HFF-Myc (cell line): ENCODE measurements around the gene NDUFB10.

Experiments used
- DNase-seq: peaks from one replicate; pipeline ENCODE4 v3.0.0-alpha.2; 2011; ENCODE audit warnings: low read depth; ENCODE audit errors: extremely low read depth
- H3K4me3 ChIP-seq: replicated peaks from 2 replicates; pipeline ENCODE4 v1.5.1; 2011; ENCODE audit warnings: low read depth, mild to moderate bottlenecking, control low read depth, low read length
- TF ChIP-seq, protein P1 (sequence below): IDR thresholded peaks from 2 replicates; pipeline ENCODE4 v1.5.1; 2012; ENCODE audit warnings: mild to moderate bottlenecking, low read depth, low read length, control low read depth; ENCODE audit errors: missing control alignments

Gene NDUFB10

GRCh38 chr16:2001456-2002355, 42.4 kb downstream of the NDUFB10 start:
- TF ChIP-seq, protein P1, sequence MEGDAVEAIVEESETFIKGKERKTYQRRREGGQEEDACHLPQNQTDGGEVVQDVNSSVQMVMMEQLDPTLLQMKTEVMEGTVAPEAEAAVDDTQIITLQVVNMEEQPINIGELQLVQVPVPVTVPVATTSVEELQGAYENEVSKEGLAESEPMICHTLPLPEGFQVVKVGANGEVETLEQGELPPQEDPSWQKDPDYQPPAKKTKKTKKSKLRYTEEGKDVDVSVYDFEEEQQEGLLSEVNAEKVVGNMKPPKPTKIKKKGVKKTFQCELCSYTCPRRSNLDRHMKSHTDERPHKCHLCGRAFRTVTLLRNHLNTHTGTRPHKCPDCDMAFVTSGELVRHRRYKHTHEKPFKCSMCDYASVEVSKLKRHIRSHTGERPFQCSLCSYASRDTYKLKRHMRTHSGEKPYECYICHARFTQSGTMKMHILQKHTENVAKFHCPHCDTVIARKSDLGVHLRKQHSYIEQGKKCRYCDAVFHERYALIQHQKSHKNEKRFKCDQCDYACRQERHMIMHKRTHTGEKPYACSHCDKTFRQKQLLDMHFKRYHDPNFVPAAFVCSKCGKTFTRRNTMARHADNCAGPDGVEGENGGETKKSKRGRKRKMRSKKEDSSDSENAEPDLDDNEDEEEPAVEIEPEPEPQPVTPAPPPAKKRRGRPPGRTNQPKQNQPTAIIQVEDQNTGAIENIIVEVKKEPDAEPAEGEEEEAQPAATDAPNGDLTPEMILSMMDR = no peak
- DNase-seq = no peak
- H3K4me3 ChIP-seq = no peak overlapping the region

- TF ChIP-seq, protein P1 = no peak
- no peak overlapping the region for H3K4me3 ChIP-seq
- no peak for DNase-seq
Measured at GRCh38 chr16:2002406-2003230, 43.3 kb downstream of the NDUFB10 start.

DNA sequence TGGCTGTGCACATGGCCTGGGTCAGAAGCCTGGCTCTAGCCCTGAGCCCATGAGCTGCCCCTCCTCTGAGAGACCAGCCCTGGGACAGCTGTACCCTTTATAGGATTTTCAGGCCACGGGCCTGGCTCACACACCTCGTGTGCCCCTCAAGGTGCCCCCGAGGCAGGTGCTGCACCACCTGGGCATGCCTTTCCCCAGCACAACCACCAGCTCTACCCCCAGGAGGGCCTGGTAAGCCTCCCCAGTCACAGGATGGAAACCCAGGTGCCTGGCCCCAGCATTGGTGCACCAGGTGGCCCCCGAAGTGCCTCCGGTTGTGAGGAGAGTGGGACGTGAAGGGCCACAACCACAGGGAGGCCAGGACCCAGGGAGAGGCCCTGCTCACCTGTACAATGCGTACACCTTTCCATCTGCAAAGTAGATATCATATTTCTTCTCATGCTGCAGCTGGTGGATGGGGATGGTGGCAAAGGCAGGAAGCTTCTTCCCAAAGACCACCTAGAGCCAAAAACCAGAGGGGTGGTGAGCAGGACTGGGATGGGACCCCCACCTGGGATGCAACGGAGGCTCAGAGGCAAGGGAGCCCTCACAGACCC, 44.0 kb downstream of the NDUFB10 start:
- DNase-seq = no peak
- TF ChIP-seq, protein P1 = no peak
- H3K4me3 ChIP-seq = no peak overlapping the region

GRCh38 chr16:2003827-2004641, 44.7 kb downstream of the NDUFB10 start:
- TF ChIP-seq, protein P1 = peak; percentile 97
- DNase-seq = no peak
- H3K4me3 ChIP-seq = peak overlapping the region; percentile 9; the same call in 1 of the 2 replicates

DNA sequence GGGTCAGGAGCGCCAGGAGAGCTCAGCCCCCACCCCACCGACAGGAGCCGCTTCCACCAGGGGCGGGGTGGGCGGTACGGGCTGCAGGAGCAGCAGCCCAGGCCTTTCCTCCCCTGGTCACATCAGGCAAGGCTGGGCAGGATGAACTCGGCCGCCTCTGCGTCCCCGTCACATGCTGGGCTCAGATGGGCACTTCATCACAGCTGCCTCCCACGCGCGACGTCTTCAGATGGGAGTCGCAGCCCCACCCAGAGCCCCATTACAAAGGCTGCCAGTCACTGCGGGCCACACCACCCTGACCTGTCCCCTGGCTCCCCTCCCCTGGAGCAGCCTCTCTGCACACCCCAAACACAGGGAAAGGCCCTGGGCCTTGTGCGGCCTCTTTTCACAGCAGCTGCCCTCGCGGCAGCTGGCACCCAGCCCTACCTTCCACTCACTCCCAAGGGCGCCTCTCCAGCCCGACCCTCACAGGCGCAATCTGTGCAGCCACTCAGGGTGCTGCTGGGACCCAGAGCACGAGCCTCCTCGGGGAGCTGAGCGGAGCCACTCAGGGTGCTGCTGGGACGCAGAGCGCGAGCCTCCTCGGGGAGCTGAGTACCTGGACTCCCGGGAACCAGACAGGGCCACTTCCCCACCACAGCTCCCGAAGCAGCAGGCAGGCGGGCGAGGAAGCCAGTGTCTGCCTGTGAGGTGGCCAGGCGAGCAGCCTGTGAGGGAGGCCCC, 45.6 kb downstream of the NDUFB10 start:
- DNase-seq = no peak
- TF ChIP-seq, protein P1 = no peak
- no peak overlapping the region for H3K4me3 ChIP-seq
